SW480 (cell line): Measurements from ENCODE around the gene NXT1.

Source experiments
- DNase-seq: peaks from one replicate; pipeline ENCODE4 v3.0.0-alpha.2; 2016; ENCODE audit warnings: low spot score

The NXT1 gene

DNA sequence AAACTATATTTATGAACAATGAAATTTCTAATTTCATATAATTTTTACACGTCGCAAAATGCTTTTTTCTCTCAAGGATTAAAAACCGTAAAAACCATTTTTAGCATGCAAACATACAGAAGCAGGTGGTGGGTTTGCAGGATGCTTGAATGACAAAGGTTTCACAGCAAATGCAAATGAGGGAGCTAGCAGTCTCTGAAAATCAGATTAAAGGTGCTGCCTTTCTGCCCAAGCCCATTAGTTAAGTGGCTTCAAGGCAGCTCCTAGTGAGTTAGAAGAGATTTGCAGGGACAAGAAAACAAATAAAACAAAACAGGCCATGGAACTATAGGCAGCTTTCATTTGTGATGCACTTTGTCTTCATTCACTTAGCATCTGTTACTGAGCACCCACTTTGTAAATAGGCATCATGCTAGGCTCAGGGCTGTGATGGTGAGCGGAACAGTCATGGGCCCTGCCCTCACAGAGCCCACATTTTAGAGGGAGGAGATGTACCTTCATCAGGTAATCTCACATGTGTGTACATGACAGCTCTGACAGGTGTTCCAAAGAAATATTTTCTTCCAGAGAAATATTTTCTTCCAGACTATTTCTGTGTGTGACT lies 41.2 kb downstream of the NXT1 start:
- no peak for DNase-seq

GRCh38 chr20:23393996-23394775 lies 43.6 kb downstream of the NXT1 start:
- no peak for DNase-seq

- DNase-seq = no peak
Observed at GRCh38 chr20:23396950-23397627, 46.5 kb downstream of the NXT1 start.

DNA sequence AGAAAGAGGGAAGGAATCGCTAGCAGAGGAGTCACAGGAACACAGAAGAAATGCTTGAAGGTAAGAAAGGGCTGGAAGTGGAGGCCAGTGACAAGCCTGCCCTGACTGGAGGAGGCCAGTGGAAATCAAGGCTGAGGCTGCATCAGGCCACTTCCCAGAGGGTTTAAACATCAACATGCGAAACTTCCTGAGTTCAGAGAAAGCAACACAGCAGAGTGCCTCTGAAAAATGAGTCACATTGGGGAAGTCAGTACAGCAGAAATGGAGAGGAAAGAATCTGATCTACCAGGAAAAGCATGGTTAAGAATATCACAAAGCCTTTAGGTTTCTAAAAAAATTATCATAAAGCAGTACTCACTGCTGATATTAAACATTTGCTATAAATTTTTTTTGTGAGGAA lies 47.4 kb downstream of the NXT1 start:
- DNase-seq = no peak

GRCh38 chr20:23399568-23400241 lies 49.1 kb downstream of the NXT1 start:
- DNase-seq = peak; percentile 27

GRCh38 chr20:23401051-23401450 lies 50.5 kb downstream of the NXT1 start:
- DNase-seq = no peak

DNA sequence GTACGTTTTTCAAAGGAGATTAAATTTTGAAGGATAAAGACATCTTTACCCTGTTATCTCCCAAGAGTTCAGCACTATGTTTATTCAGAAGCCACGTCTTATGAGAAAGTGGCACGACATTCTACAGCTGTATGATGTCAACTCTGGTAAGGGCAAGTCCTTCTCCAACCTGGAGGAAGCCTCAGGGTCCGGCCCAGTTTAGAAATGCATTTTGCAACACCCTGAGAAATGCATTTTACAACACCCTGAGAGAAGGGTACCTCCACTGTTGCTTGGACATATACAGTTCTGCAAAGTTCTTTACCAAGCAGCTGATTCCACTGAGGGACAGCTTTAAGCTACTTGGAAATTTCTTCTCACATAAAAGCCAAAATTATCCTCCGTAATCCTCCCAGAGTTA lies 53.2 kb downstream of the NXT1 start:
- DNase-seq = no peak

DNA sequence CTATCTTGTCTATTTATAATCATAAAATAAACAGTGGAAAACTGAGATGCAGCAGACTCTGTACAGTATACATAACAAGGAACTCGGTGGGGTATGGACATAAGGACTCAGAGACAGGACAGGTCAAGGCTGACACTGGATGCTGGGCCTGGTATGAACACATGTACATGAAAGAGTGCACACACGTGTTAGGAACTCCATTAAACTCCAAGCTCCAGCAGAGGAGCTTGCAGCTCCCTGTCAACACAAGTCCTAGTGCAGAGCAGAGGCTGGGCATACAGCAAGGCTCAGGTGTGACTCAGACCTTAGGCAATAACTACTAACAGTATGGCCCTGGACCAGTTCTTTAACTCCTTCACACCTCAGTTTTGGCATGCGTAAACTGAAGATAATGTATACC lies 53.6 kb downstream of the NXT1 start:
- peak; percentile 16 for DNase-seq
